HTR-8/SVneo (cell line): Measurements from ENCODE around the gene HOXA13.
A peak's percentile ranks its signal among the peaks of the same experiment; 100 is the strongest.

Experiments
- DNase-seq: peaks from one replicate; pipeline ENCODE4 v3.0.0; 2011; ENCODE audit warnings: low spot score, mixed read lengths; ENCODE audit not compliant: insufficient read length
- FAIRE-seq: peaks from 2 replicates; lab custom pipeline; 2011; peaks lifted over from hg19 to GRCh38; lab: Jason Lieb, UNC

The HOXA13 gene

DNA sequence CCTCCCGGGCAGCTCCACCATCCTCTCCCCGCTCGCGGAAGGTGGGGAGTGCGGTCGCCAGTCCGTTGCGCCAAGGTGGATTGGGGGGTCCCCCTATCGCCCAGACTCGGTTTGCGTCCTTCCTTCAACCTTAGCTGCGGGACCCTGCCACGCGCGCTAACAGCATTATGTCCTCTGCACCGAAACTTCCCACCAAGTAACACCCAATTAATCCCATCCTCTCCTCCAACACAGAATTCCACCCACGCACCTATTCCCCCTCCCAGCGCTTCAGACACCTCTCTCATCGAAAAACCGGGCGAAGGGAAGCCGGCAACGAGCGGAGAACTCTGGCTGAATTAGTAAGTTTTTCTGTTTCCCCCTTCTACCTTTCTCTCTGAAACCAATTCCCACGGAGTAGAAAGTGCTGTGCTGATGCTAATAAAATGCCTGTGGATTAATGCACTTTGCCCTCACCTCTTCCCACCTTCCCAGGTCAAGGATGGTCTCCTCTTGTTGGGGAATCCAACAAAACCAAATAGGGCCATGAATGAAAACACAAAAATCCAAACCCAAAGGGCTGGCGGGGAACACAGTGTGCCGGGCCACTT lies 48.5 kb downstream of the HOXA13 start:
- DNase-seq (no peak), FAIRE-seq (no peak)

DNA sequence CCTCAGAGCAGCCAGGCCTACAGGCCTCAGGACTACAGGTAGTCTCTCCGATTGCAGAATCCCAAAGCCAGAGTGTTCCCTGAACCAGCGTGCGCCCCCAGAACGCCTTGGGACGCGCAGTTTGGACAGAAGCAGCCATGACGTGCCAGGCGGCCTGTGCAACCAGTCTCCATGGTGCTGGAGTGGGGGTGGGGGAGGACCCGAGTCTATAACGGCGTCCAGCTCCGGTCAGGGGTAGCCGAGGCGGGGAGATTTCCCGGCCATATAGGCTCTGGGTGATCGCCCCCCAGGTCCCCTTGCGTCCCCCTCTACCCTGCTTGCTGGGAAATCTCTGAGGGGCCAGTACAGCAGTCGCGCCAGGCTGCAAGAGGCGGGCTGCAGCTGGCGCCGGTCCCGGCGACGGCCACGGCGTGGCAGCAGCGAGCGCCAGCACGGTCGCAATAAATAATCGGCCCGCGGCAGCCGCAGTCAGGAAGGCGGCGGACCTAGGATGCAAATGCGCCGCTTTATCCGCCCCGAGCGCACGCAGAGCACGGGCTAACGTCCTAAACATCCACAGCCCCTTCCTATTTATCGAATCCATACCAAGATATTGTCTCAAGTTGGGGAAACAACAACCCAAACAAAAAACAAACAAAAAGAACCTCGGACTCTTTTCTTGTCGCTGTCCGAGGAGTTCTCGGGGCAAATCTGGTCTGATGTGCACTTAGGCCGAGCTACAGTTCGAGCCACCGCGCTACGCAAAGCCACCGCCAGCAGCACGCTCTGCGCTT lies 49.1 kb downstream of the HOXA13 start:
- FAIRE-seq (peak; percentile 86), DNase-seq (no peak)

DNA sequence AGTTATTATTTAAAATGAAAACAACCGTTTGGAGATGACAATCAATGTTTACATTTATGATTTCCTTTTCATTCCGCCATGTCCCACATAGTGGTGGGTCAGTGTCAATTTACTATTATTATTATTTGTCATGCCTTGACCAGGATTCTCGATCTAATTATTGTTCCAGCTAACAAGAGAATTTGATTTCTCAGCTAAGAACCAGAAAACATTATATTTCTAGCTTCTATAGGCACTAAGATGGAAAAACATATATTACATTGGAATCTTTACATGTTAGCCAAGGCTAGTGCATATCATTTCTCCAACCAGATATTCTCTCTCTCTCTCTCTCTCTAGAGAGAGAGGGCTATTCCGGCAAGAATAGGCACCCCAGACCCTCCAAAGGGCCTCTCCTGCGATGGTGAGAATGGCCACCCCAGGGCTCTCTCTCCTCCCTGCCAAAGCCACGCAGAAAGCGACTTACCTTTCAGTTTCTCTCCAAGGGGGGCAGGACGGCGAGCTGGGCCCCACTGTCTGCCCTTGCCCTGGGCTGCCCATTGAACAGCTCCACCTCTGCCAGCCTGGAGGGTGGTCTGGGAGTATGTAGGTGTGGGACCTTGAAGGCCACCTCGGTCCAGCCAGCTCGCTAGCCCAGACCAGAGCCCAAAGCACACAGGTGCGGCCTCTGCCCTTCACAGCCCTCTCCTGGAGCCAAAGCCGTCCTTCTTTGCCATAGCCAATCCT lies 49.9 kb downstream of the HOXA13 start:
- no peak for FAIRE-seq
- no peak for DNase-seq

DNA sequence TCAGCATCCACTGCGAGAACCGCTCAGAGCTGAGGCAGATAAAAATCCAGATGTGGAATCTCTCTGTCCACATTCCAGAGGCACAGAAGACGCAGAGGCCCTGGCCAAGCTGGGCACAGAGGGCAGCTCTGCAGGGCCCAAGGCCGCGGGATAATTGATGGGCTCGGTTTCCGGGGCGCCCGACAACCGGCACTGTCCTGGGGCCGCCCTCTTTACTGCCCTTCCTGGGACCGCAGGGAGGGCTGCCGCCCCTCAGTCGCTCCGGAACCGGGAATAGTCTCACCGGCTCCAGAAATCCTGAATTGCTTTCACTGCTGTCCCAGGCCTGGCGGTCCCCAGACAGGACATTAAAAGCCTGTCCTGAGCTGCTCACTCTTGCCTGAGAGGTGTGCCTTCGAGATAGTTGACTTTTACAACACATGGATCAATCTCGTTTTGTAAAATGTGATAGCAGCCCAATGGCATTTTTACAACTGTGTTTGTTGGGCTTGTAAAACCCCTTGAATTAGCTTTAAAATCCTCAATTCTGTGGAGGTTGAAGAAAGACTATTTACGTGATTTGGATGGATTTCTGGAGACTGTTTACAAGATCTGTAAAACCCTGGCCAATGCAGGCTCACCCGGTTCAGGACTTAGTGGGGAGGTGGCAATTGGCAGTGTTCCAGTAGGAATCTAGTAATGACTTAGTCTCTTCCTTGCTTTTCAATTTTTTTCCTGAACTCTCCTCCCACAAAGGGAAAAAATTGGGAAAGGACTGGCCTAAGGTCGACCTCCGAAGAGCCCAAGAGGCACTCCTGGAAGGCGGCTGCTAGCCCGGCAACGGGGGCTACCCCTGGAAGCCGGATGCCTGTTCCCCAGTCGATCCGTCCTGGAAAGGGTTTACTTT lies 50.9 kb downstream of the HOXA13 start:
- DNase-seq (no peak), FAIRE-seq (no peak)

DNA sequence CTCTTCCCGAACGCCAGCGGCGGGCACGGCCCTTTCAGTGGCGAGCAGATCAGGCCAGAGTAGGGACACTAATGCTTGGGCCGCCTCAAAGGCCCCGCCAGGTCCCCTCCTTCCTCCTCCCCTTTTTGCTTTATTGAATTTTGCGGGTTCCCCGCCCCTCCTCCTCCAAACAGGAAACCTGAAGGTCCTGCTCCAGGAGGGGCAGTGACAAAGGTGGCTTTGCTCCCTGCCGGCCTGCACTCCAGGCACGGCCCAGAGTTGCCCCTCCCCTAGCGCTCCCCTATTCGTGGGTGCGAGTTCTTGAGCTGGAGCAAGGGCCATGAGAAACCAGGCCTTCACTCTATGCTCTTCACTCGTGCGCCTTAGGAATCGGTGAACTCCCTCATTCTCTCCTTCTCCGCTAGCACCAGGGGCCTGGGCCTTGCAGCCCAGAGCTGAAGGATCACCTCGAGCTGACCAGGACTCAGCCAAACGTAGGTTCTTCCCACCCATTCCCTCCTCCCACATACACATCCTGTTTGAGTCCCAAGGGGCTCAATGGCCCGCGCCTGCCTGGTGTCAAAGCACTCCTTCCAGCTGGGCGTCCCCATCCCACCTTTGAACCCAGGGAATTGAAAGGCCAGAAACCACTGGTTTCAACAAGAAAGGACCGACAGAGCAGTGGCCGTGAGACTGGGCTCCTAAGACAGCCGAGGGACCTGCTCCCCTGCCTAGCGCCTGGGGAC lies 51.7 kb downstream of the HOXA13 start:
- peak; percentile 42 for FAIRE-seq
- no peak for DNase-seq

GRCh38 chr7:27147199-27148030 lies 52.5 kb downstream of the HOXA13 start, which contains the start of gene HOXA6:
Gene HOXA6 (minus strand): TSS chr7:27147774. CDS start chr7:27147749, 25 bp downstream.
- FAIRE-seq (no peak), DNase-seq (no peak)

DNA sequence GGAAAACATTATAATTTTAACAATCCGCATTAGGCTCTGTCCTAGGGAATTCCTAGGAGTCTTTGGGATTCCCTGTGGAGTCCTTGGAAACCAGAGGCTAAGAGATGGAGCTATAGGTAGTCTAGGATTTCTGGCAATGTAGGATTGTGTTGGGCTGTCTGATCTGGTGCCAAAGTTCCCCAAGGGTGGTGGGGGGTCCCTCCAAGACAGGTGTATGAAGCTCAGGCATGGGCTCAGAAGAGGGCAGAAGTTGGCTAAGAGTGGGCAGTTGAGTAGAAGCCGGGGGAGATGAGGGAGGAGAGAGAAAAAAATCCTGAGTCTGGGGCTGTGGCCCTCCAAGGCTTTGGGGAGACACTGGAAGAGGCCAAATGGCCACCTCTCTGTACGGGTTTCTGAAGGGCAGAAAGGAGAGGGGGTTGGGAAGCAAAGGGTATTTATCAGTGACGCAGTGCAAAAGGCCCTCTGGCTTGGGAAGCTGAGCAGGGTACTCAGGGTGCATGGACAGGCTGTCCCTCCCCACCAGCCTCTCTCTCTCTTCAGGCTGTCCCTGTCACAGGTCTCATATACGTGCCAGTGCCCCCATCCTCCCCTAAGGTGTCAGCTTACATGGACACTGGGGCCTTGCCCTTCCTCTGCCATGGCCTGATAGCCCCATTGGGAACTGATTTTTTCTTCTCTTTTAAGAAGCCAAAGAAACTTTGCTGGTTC lies 53.2 kb downstream of the HOXA13 start:
- no peak for FAIRE-seq
- no peak for DNase-seq

- DNase-seq: no peak
- FAIRE-seq: no peak
Measured at GRCh38 chr7:27145914-27146412, 53.9 kb downstream of the HOXA13 start.

GRCh38 chr7:27145165-27145913 lies 54.6 kb downstream of the HOXA13 start:
- no peak for DNase-seq
- no peak for FAIRE-seq

DNA sequence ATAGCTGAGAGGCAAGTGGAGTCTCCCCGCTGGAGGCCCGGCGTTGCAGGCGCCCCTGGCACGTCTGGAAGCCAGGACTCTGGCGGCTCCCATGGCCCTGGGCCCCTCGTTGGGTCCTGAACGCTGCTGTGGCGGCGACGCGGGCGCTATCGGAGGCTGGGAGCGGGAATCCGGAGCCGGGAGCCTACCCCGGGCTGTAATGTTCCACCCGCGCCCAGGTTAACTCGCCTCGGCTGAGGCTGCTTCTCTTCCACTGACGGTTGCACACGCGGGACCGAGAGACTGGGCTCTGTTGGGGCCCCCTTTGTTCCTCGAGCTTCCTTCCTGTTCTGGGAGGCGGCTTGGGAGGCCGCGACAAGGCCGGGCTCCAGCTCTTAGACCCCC lies 55.1 kb downstream of the HOXA13 start:
- no peak for FAIRE-seq
- DNase-seq: no peak
